HEK293 (cell line): ENCODE results near the gene UBE3B.
A peak's percentile ranks its signal among the peaks of the same experiment; 100 is the strongest.

ENCODE experiments used
- CTCF ChIA-PET: fragments of 350-600 bp; formaldehyde crosslinking; extraction: SDS; loops from one replicate; lab custom pipeline; 2021; ENCODE audit warnings: antibody characterized with exemption; lab: Yijun Ruan, JAX
- POLR2A ChIA-PET: fragments of 300-600 bp; formaldehyde crosslinking; extraction: SDS; loops from one replicate; lab custom pipeline; 2020; ENCODE audit warnings: antibody characterized with exemption, inconsistent platforms; lab: Yijun Ruan, JAX
- H3K27ac ChIP-seq: fragments of 200-500 bp; sonication (Bioruptor generic); 2 replicates; pipeline ENCODE4 v1.5.1; 2014; ENCODE audit warnings: low read depth, low read length, control low read depth, inconsistent platforms; ENCODE audit errors: extremely low read depth
- H3K36me3 ChIP-seq, 2 experiments: fragments of 200-500 bp in 1 of 2; sonication (Bioruptor generic) in 1 of 2; 1 replicate in 1 of 2; 2 replicates in 1 of 2; pipeline ENCODE4 v1.5.1; 2014 to 2017; ENCODE audit warnings: inconsistent platforms in 2 of 2, low read length in 2 of 2; ENCODE audit not compliant: control insufficient read depth in 2 of 2, insufficient read depth in 1 of 2
- H3K4me1 ChIP-seq: fragments of 200-500 bp; sonication (Bioruptor generic); 2 replicates; pipeline ENCODE4 v1.5.1; 2014; ENCODE audit warnings: mild to moderate bottlenecking, low read length, inconsistent platforms; ENCODE audit not compliant: control insufficient read depth, insufficient read depth
- H3K4me3 ChIP-seq: 2 replicates; pipeline ENCODE4 v1.5.1; 2011; ENCODE audit warnings: low read depth, mild to moderate bottlenecking, control low read depth, low read length, moderate library complexity
- H3K9me3 ChIP-seq: fragments of 200-500 bp; sonication (Bioruptor generic); 2 replicates; pipeline ENCODE4 v1.5.1; 2014; ENCODE audit warnings: low read depth, low read length, inconsistent platforms; ENCODE audit not compliant: control insufficient read depth, insufficient read depth
- BCL11B ChIP-seq: fragments of 450-650 bp; formaldehyde crosslinking; IDR thresholded peaks from 2 replicates; pipeline ENCODE4 v1.5.1; 2016; ENCODE audit warnings: low read depth, missing biosample characterization, missing genetic modification characterization
- MZF1 ChIP-seq: fragments of 450-650 bp; formaldehyde crosslinking; IDR thresholded peaks from 2 replicates; pipeline ENCODE4 v1.5.1; 2017; ENCODE audit warnings: missing biosample characterization, missing genetic modification characterization, borderline replicate concordance
- ZBTB1 ChIP-seq: fragments of 450-650 bp; formaldehyde crosslinking; IDR thresholded peaks from 2 replicates; pipeline ENCODE4 v1.5.1; 2016; ENCODE audit warnings: missing biosample characterization, missing genetic modification characterization
- ZBTB17 ChIP-seq: fragments of 450-650 bp; formaldehyde crosslinking; IDR thresholded peaks from 2 replicates; pipeline ENCODE4 v1.5.1; 2016; ENCODE audit warnings: missing biosample characterization, missing genetic modification characterization
- ZNF221 ChIP-seq: fragments of 450-650 bp; formaldehyde crosslinking; IDR thresholded peaks from 2 replicates; pipeline ENCODE4 v1.5.1; 2017; ENCODE audit warnings: missing biosample characterization, missing genetic modification characterization, borderline replicate concordance
- ZNF292 ChIP-seq: fragments of 450-650 bp; formaldehyde crosslinking; IDR thresholded peaks from 2 replicates; pipeline ENCODE4 v1.5.1; 2016; ENCODE audit warnings: low read depth, missing biosample characterization, missing genetic modification characterization, borderline replicate concordance
- ZNF311 ChIP-seq: fragments of 450-650 bp; formaldehyde crosslinking; IDR thresholded peaks from 2 replicates; pipeline ENCODE4 v1.5.1; 2017; ENCODE audit warnings: missing biosample characterization, missing genetic modification characterization, borderline replicate concordance
- ZNF423 ChIP-seq: fragments of 450-650 bp; formaldehyde crosslinking; IDR thresholded peaks from 2 replicates; pipeline ENCODE4 v1.5.1; 2016; ENCODE audit warnings: missing biosample characterization, missing genetic modification characterization
- ZNF664 ChIP-seq: fragments of 450-650 bp; formaldehyde crosslinking; IDR thresholded peaks from 2 replicates; pipeline ENCODE4 v1.5.1; 2016; ENCODE audit warnings: missing biosample characterization, missing genetic modification characterization
- TF ChIP-seq, protein P1 (sequence below): fragments of 450-650 bp; formaldehyde crosslinking; IDR thresholded peaks from 2 replicates; pipeline ENCODE4 v1.5.1; 2016; ENCODE audit warnings: missing biosample characterization, missing genetic modification characterization, borderline replicate concordance
- TF ChIP-seq, protein P2 (sequence below): fragments of 450-650 bp; formaldehyde crosslinking; IDR thresholded peaks from 2 replicates; pipeline ENCODE4 v1.5.1; 2016; ENCODE audit warnings: missing biosample characterization, missing genetic modification characterization
- TF ChIP-seq, protein P3 (sequence below): fragments of 450-650 bp; formaldehyde crosslinking; IDR thresholded peaks from 2 replicates; pipeline ENCODE4 v1.5.1; 2016; ENCODE audit warnings: missing biosample characterization, missing genetic modification characterization
- TF ChIP-seq, protein P4 (sequence below): fragments of 450-650 bp; formaldehyde crosslinking; IDR thresholded peaks from 2 replicates; pipeline ENCODE4 v1.5.1; 2016; ENCODE audit warnings: missing biosample characterization, missing genetic modification characterization

Gene UBE3B

DNA sequence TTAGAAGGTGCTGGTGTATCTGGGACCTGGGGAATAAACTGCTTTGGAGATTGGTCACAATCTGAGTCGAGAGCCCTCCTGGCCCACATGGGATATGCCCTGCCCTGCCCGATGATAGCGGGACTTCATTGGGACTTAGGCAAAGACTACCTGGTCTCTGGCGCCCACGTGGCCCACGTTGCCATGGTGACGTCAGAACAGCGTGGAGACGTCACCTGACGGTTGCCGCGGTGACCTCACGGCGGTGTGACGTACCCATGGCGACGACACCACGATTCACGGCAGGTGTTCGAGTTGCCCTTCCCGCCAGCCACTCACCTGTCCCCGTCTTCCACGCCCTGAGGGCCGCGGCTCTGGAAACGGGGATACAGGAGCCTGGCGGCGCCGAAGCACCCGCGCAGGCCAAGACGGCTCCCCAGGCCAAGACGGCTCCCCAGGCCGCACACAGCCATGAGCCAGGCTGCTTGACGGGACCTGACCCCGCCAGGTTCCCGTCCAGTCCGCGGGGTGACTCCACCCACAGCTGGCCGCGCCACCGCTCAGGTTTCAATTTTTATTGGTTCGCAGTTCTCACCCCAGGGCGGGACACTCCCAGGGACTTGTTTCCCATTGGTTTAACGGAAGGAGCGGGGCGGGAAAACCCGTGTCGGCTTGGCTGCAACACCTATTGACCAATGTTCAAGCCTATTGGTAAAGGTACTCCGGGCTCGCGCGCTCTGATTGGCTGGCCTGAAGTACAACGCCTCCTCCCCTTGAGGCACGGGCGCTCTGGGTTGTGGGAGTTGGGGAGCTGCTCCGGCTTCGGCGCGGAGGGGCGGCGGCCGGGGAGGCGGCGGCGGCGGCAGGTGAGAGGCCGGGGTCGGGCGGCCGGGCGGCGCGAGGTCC, 95.8 kb downstream of the UBE3B start, which contains the start of the genes MMAB and MVK (continued):
- TF ChIP-seq, protein P1, sequence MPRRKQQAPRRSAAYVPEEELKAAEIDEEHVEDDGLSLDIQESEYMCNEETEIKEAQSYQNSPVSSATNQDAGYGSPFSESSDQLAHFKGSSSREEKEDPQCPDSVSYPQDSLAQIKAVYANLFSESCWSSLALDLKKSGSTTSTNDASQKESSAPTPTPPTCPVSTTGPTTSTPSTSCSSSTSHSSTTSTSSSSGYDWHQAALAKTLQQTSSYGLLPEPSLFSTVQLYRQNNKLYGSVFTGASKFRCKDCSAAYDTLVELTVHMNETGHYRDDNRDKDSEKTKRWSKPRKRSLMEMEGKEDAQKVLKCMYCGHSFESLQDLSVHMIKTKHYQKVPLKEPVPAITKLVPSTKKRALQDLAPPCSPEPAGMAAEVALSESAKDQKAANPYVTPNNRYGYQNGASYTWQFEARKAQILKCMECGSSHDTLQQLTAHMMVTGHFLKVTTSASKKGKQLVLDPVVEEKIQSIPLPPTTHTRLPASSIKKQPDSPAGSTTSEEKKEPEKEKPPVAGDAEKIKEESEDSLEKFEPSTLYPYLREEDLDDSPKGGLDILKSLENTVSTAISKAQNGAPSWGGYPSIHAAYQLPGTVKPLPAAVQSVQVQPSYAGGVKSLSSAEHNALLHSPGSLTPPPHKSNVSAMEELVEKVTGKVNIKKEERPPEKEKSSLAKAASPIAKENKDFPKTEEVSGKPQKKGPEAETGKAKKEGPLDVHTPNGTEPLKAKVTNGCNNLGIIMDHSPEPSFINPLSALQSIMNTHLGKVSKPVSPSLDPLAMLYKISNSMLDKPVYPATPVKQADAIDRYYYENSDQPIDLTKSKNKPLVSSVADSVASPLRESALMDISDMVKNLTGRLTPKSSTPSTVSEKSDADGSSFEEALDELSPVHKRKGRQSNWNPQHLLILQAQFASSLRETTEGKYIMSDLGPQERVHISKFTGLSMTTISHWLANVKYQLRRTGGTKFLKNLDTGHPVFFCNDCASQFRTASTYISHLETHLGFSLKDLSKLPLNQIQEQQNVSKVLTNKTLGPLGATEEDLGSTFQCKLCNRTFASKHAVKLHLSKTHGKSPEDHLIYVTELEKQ (tag by site-specific recombination): peak; percentile 74; the same call in 1 of the 2 replicates
- TF ChIP-seq, protein P2, sequence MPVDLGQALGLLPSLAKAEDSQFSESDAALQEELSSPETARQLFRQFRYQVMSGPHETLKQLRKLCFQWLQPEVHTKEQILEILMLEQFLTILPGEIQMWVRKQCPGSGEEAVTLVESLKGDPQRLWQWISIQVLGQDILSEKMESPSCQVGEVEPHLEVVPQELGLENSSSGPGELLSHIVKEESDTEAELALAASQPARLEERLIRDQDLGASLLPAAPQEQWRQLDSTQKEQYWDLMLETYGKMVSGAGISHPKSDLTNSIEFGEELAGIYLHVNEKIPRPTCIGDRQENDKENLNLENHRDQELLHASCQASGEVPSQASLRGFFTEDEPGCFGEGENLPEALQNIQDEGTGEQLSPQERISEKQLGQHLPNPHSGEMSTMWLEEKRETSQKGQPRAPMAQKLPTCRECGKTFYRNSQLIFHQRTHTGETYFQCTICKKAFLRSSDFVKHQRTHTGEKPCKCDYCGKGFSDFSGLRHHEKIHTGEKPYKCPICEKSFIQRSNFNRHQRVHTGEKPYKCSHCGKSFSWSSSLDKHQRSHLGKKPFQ (tag by site-specific recombination): peak; percentile 89
- TF ChIP-seq ZNF311 (tag by site-specific recombination): no peak
- TF ChIP-seq, protein P3, sequence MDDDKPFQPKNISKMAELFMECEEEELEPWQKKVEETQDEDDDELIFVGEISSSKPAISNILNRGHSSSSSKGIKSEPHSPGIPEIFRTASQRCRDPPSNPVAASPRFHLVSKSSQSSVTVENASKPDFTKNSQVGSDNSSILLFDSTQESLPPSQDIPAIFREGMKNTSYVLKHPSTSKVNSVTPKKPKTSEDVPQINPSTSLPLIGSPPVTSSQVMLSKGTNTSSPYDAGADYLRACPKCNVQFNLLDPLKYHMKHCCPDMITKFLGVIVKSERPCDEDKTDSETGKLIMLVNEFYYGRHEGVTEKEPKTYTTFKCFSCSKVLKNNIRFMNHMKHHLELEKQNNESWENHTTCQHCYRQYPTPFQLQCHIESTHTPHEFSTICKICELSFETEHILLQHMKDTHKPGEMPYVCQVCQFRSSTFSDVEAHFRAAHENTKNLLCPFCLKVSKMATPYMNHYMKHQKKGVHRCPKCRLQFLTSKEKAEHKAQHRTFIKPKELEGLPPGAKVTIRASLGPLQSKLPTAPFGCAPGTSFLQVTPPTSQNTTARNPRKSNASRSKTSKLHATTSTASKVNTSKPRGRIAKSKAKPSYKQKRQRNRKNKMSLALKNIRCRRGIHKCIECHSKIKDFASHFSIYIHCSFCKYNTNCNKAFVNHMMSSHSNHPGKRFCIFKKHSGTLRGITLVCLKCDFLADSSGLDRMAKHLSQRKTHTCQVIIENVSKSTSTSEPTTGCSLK (tag by site-specific recombination): no peak
- peak; percentile 91 for TF ChIP-seq BCL11B (tag by site-specific recombination)
- no peak for TF ChIP-seq ZNF221
- peak; percentile 41; the same call in 1 of the 2 replicates for TF ChIP-seq ZNF423 (tag by site-specific recombination)

DNA sequence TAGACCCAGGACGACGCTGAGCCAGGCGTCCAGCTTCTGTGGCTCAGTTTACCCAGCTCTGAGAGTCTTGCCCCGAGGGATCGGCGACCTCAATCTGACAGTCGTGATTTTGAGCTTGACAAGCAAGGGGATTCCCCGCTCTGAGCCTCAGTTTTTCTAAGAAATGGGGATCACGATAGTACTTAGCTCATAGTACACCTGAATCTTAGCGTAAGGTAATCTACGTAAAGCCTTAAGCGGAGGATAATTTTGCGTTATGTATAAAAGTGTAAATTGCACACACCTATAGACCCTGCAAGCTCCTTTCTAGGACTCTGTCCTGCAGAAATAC, 96.4 kb downstream of the UBE3B start:
- peaks cover 12 to 41% of the 10 kb centered on the region in 2 experiments; a peak in 2 of 3 replicates for H3K36me3 ChIP-seq
- H3K27ac ChIP-seq: peak overlapping the region; percentile 19; the same call in 1 of the 2 replicates
- TF ChIP-seq MZF1 (tag by site-specific recombination): peak; percentile 62; the same call in 1 of the 2 replicates
- TF ChIP-seq, protein P4, sequence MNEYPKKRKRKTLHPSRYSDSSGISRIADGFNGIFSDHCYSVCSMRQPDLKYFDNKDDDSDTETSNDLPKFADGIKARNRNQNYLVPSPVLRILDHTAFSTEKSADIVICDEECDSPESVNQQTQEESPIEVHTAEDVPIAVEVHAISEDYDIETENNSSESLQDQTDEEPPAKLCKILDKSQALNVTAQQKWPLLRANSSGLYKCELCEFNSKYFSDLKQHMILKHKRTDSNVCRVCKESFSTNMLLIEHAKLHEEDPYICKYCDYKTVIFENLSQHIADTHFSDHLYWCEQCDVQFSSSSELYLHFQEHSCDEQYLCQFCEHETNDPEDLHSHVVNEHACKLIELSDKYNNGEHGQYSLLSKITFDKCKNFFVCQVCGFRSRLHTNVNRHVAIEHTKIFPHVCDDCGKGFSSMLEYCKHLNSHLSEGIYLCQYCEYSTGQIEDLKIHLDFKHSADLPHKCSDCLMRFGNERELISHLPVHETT (tag by site-specific recombination): no peak
- no peaks in the 10 kb centered on the region for H3K9me3 ChIP-seq
- ChIA-PET POLR2A (interaction anchor here (0.8 to 2.8 kb wide), 10 partner anchors 11 to 97 kb away, joined by 3 to 15 read pairs (median 4); partner anchors contain the start of genes KCTD10 and UBE3B), CTCF (interaction anchor here (0.6 to 1.5 kb wide), 5 partner anchors 24 to 232 kb away, joined by 3 to 6 read pairs (median 3); no protein-coding TSS in a partner anchor)
- peak overlapping the region; percentile 78 for H3K4me3 ChIP-seq
- no peaks in the 10 kb centered on the region for H3K4me1 ChIP-seq

DNA sequence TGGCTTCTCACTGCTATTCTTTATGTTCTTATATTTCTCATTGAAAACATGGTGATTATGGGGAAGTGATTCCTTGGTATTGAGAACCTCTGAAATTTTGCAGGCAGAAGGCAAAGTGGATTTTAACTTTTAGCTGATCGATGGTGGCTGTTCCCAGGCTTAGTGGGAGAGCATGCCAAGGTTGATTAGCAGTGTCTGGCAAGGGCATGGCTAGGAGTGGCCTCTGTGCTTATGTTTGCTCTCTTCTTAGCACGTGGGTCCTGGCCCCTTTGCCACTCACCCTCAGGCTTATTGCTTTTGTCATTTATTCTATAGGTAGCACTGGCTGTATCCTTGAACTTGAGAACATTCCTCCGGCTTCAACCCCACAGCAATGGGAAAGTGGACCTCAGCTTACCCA, 98.2 kb downstream of the UBE3B start:
- H3K36me3 ChIP-seq: peaks cover under 1 to 49% of the 10 kb centered on the region in 2 experiments; a peak in 2 of 3 replicates
- H3K4me1 ChIP-seq: no peaks in the 10 kb centered on the region
- H3K27ac ChIP-seq: no peak overlapping the region
- no peak overlapping the region for H3K4me3 ChIP-seq
- POLR2A ChIA-PET: interaction anchor here (2.8 kb wide), 1 partner anchor 10 kb away, joined by 8 read pairs; no protein-coding TSS in a partner anchor
- CTCF ChIA-PET: interaction anchor here (1.1 to 1.2 kb wide), 2 partner anchors 19 to 144 kb away, joined by 3 to 5 read pairs; no protein-coding TSS in a partner anchor
- TF ChIP-seq ZNF664 (tag by site-specific recombination): no peak
- no peak for TF ChIP-seq ZNF292 (tag by site-specific recombination)
- TF ChIP-seq ZBTB17: peak; percentile 68
- no peak for TF ChIP-seq ZBTB1 (tag by site-specific recombination)
- no peaks in the 10 kb centered on the region for H3K9me3 ChIP-seq
